Stimulated activated CD4-positive, alpha-beta T cell treated with anti-CD3 and anti-CD28 coated beads, Interleukin-12 subunit alpha, Interleukin-12 subunit beta, amount 100 ng/mL, for 24 hours (primary cell): ENCODE measurements around the gene GRIK4.

Experiments
- DNase-seq, 2 experiments: peaks; one replicate each; pipeline ENCODE4 v3.0.0-alpha.2; 2020; ENCODE audit warnings: low read depth in 2 of 2

GRIK4 gene

DNA sequence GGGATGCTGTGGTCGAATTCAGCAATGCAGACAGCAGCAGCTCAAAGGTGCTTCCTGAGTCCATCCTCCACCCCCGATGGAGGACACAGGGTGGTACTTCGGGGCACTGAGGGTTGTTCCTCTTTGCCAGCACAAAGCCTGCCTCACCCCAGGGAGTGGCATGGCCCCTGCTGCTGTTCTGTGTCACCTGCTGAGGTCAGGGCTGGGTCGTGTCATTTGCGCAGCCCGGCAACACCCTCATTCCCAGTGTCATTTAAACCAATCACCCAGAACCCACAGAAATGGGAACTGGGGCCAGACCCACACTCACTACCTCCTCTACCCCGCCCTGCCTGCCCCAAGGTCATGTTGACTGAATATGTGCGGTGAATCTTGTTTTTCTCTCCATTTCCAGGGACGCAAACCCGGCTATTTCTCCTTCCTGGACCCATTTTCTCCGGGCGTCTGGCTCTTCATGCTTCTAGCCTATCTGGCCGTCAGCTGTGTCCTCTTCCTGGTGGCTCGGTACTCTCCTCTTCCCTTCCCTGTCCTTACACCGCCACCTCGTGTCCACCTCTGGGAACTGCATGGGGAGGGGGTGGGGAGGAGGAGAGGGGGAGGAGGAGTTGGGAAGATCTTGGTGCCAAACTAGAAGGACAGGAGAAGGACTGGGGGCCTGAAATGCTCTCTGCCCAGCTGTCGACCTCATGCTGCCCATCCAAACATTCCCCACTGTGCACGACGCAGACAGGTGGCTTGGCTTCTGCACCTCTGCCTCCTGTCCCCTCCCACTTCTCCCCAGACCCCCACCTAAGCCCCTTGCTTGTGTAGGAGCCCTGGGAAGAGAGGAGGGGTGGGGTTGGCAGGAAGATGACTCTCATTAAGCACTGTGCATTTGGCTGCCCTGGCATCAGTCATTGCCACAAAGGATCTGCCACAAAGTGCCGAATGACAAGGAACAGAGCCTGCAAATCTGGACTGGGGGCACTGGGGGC, 441.2 kb downstream of the GRIK4 start:
- DNase-seq: peak; percentile 51 to 65

DNA sequence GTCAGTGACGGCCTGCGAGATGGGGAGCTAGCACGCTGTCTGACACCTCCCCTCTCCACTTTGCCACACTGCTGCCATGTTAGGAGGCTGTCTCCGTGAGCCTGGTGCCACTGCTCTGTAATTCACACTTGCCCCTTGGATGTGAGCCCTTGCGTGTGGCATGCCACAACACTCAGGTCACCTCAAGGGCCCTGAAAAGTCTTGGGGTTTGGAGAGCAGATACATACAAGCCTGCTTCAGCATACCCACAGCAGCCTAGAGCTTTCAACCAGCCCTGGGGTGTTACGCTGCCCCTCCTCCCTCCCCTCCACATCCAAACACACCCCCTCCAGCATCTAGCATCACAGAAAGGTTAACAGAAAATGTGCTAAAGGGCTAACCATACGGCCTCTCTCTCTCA, 442.8 kb downstream of the GRIK4 start:
- DNase-seq: no peak

DNA sequence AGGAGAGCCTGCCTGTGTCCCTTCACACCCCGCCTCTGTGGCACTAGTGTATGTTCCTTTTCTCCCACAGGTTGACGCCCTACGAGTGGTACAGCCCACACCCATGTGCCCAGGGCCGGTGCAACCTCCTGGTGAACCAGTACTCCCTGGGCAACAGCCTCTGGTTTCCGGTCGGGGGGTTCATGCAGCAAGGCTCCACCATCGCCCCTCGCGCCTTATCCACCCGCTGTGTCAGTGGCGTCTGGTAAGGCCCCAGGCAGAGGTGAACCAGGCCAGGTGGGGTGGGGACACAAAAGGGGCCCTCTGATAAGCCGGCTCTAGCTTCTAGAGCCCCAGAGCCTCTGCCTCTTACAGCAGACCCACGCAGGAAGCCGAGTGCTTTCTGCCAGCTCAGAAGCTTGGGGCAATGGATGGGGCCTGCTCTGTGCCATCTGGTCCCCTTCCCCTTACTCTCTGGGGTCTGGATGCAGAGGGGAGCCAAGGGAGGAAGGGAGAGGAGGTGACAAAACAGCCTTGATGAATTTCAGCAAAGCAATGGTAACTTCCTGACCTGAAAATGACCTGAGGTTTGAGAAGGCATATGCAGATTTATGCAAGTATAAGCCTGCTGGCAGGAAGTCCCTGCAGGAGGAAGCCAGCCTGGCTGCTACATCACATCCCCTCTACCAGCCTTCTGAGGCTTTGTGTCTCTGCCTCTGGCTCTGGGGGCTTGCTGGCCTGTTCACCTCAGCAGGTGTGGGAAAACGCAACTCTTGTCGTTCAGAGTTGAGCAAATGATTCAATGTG, 445.4 kb downstream of the GRIK4 start:
- DNase-seq: no peak

DNA sequence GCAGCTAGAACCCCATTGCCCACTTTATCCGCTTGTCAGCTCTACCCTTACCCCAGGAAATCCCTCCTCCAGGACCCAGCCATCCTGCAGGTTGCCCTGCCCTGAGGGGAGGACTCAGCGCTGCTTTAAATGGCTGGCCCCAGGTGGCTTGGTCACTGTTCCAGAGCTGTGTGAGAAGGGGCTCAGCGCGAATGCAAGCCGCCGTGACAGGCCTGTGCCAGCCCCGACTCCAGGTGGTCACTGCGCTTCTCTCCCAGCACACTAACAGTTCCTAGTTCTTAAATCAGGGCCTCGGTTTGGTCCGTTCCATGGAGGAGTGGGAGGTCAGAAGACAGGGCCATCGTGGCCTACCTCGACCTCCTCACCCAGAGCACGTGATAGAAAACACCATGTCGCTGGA, 446.6 kb downstream of the GRIK4 start:
- no peak for DNase-seq

DNA sequence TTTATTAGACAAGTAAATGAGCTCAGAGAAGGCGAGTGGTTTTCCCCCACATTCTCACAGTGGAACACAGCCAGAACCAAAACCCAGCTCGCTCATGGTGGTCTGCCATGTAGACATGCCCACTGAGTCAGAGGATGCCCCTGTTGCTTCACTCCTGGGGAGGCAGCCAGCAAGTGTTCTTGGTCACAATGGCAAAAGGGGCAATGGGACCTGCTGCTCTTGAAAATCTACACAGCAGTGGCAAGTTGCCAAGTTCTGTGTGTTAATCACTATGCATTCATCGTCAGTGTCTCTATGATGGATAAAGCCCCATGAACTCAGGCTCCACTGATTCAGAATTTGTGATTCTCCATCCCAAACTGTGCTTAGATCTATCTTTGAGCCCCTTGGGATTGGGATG, 447.6 kb downstream of the GRIK4 start:
- DNase-seq: no peak

DNA sequence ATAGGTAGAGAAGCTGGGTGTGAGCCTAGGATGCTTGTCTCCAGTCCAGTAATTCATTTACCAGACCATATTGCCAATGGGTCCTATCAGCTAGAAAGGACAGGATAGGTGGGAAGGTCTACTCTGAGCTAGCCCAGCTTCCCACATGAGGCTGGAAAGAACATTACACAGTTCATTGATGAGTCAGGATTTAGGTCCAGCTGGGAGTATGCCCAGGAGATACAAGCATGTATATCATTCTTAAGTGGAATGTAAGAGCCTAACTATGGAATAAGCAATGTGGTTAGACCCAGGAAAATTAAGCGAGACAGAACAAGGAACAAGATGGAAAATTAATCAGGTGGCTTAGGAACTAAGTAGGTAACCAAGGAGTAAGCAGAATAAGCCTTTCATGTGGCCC, 453.3 kb downstream of the GRIK4 start:
- no peak for DNase-seq

DNA sequence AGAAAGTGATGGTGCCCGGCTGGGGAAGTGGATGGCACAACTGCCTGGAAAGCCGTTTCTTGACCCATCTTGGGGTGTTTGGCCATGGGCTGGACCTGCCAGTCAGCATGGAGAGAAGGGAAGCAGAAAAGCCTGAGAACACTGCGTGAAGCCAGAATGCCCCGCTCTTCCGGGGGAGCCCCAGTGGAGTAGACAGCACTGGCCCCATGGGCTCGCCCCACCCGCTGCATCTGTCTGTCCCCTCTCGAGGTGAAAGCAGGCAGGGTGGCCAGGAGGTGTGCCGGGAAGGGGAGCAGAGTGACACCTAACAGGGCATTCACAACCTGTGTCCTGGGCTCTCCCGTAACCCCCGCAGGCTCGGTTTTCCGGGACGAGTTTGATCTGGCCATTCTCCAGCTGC, 455.3 kb downstream of the GRIK4 start:
- DNase-seq: no peak

DNA sequence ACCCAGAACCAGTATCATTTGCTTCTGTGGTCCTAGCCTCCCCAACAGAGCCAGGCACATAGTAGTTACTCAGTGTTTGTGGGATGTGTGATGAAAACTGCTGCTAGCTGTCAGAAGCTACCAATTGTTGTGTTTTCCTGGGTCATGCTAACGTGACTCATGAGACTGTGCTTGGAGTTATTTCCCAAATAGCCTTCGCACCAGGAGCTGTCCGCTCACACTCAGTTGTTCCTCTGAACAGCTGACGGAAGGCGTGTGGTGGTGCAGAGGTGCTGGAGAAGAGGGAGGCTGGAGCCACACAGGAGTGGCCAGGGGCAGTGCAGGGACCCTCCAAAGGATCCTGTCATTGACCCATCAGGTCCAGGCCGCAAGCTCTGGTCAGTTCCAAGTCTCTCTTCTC, 458.4 kb downstream of the GRIK4 start:
- no peak for DNase-seq

DNA sequence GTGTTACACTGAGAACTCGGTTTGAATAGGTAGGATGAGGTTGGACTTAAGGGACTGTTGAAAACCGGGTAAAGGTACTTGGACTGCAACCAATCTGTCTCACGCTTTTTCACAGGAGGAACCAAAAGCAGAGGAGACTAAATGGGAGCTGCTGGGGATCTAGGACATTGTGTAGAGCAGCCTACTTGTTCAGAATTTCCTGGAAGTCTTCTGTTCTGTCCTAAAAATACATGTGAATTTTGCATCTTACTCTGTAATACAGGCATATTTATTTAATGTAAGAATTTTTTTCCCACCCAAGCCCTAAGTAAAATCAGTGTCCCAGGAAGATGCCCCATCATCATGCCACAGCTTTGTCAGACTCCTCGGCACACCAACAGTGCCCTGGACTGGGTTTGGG, 460.3 kb downstream of the GRIK4 start:
- DNase-seq: no peak

DNA sequence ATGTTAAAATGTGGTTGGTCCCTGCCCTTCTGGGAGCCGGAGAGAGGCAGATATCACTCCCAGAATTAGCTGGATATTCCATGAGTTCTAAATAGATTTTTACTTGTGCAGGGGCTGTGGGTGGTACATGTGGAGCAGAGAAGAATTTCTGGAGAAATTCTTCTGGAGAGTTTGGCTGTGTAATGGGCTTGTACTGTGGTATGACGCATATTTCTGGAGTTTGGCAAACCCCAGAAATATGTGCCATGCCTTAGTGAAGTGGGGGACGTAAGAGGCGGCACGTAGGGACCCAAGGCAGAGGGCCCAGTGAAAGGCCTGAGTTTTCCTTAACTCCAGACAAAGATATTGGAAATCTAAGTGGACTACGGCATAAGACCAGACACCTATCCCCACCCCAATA, 461.1 kb downstream of the GRIK4 start:
- DNase-seq: no peak

DNA sequence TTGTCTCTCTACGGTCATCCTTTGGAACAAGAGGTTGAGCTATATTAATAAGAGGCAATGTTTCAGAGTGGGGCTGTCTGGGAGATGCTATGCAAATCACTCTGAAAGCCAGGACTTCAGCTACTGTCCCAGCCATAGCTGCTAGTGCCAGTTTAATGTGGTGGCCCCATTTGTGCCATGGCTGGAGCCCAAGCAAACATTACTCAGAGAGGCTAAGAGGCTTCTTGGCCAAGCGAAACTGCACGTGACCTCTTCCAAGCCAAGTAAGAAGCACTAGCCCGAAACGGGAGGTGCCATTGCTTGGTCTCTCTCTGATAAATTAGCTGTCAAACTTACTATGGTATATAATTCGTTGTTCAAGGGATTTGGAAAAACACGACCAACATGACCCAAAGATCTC, 462.0 kb downstream of the GRIK4 start:
- no peak for DNase-seq

DNA sequence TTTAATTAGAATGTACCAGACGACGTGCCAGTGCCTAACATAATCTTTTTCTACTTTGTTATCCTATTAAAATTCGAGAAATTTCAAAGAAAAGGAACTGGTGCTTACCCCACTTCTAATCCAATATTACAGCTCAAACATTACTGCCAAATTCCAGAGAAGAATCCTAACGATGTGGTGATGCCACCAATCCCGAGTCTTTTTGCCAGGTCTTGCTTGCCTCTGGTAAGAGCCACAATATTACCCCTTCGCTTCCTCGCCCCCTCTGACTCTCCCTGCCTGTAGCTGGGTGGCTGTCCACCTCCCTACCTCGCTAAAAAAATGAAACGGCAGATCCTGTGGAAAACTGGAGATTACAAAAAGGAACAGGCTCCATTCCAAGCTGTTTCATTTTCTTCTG, 462.9 kb downstream of the GRIK4 start:
- no peak for DNase-seq

DNA sequence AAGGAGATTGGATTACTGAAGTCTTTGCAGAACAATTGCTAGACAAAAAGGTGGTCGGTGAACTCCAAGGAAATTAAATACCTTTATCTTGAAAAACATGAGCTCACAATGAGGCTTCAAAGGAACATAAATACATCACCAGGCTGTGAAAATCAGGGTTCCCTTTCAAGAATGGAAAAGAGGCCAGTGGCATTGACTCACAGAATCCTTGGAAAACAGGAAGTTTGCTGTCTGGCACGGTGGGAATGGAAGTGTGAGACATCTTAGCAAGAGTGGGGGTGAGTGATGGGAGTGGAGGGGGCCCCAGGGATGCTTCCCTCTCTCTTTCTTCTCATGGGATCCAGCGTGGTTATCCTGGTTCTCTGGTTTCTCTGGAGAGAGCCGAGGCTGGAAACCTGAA, 463.4 kb downstream of the GRIK4 start:
- no peak for DNase-seq

DNA sequence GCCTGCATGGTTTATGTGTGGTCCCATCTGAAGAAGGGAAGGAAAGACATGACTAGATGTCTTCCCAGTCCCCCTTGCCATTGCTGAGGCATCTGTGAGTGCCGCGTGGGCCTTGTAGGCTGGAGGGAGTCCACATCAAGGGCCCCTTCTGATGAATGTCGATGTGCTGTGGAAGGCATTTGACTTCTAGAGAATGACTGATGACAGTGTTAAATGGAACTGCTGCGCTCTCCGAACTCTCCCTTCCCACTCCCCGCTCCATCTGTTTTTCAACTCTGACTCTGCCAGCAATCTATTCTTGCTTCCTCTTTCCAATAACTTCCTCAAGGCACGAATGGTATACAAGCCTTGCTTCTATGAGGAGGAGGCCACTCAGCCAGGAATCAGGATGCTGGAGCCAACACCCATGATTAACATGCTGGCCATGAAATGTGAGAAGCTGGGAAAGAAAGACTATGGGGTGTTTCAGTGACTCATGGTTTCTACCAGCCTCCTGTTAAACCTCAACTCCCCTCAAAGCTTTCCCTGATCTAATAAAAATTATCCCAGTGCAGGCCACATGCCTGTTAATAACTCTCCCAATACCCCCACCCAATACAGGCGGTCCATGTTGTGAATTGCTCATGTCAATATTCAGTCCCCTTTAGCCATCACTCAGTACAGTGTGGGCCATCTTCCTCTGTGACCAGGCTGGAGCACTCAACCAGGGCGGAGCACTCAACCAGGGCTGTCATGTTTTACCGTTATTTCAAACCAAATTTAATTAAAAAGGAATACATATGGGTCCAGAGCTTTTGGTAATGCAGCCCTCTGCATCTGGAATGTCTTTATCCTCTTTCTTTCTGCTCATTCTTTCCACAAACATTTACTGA, 466.0 kb downstream of the GRIK4 start:
- DNase-seq: no peak

DNA sequence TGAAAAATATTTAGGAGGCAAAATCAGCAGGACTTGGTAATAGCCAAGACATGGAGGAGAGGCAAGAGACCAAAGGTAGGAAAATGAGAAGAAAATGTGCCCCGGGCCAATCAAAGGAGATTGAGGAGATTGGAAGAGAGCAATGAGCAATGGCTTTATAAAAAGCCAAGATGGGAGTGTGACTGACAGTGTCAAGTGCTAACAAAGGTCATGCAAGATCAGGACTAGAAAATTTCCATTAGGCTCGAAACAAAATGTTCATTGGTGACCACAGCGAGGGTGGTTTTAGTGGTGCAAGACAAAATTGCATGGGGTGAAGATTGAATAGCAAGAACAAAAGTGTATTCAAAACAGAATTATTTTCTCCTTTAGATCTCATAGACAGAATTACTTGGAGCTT, 467.2 kb downstream of the GRIK4 start:
- DNase-seq: no peak

DNA sequence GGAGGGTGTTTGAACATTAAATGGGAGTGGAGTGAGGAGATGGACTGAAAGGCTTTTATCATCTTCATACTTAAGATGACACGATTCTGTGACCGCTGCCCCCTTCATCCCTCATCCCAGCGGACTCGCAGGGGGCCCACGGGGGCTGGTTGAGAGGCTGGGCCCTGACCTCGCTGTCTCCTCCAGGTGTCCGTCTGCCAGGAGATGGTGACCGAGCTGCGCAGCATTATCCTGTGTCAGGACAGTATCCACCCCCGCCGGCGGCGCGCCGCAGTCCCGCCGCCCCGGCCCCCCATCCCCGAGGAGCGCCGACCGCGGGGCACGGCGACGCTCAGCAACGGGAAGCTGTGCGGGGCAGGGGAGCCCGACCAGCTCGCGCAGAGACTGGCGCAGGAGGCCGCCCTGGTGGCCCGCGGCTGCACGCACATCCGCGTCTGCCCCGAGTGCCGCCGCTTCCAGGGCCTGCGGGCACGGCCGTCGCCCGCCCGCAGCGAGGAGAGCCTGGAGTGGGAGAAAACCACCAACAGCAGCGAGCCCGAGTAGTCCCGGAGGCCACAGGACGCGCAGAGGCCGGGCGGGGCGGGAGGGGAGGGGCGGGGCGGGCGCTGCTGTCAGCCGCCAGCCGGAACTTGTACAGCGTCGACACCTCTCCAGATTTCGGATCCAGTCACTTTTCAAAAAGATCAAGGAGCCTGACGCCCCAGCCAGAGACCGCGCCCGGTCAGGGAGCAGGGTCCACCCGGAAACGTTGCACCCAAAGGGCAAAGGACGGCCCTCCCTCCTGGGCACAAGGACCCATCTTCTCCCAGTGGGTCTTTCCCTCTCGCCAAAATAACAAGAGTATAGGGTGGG, 474.4 kb downstream of the GRIK4 start:
- peak in 1 of 2 experiments; percentile 11 for DNase-seq

DNA sequence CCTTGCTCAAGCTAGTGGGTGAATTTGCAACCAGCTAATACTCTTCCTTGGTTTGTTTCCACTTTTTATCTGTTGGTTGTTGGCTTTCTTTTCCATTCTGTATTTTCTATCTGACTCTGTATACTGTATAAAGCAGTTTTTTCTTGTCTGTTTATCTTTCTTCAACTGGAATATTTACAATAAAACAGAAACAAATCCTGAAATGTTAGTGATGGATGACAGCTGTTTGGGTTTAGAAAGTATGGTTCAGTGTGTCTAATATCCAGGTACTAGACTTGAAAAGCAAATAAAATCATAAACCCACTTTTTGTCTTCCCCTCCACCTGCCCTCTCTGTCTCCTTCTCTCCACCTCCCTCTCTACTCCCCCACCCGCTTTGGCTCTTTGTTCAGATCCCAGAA, 477.1 kb downstream of the GRIK4 start:
- DNase-seq: no peak

DNA sequence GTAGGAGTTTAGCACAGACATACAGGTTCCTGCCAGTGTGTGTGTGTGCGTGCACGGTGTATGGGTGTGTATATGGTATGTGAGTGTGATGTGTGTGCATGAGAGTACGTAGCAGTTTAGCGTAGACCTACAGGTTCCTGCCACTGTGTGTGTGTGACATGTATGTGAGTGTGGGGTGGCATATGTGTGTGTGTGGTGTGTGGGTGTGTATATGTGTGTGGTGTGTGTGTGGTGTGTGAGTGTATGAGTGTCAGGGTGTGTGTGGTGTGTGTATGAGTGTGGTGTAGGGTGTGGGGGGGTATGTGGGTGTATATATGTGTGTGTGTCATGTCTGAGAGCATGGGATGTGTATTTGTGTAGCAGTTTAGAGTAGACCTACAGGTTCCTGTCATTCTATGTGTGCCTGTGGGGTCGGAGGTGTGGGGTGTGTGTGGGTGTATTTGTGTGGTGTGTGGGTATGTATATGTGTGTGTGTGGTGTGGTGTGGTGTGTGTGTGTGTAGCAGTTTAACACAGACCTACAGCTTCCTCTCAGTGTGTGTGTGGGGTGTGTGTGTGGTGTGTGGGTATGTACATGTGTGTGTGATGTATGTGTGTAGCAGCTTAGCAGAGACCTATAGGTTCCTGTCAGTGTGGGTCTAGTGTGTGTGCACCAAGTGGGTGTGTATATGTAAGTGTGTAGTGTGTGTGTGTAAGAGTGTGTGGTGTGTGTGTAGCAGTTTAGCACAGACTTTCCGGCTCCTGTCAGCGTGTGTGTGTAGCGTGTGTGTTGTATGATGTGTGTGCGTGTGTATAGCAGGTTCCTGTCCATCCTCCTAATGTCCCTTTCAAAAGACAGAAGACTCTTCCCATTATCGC, 480.5 kb downstream of the GRIK4 start:
- DNase-seq: no peak

DNA sequence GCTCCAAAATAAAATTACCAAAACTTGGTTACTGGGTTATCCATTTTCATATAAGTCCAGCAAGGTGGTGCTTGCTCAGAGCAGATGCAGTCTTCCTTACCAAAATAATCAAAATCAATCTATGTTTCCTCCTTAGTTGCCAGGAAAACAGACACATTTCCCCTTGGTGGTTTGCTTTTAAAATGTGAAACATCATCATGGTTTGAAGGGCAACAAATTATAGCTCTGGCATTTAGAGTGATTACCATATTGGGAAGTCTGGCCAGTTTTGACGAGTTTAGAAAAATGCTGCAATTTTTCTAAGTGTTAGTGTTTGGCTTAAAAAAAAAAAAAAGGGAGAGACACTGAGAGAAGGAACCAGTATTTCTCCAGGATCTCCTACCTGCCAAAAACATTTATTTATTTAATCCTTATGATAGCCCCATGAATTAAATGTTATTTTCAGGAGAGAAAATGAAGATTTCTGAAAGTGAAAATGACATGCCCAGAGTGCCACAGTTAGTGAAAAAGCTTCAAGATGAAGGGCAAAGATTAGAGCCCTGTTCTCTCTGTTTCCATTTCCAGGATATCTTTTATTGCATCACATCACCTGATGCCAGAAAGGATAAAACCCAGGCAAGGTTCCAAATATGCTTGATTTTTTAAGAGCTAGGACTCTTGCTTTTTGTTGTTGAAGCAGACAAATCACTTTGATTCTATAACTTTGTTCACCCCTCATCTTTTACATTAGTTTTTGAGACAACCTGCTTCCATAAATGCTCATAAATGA, 482.7 kb downstream of the GRIK4 start:
- no peak for DNase-seq
